GM12891 (cell line): ENCODE results near the gene ZNF174.

Experiments used
- PAX5 ChIP-seq: IDR thresholded peaks from 2 replicates; pipeline ENCODE4 v1.6.1; 2011; ENCODE audit warnings: low read length, moderate library complexity, mild to moderate bottlenecking; ENCODE audit not compliant: insufficient read depth, severe bottlenecking
- POLR2A ChIP-seq: IDR thresholded peaks from 2 replicates; pipeline ENCODE4 v1.6.1; 2011; ENCODE audit warnings: low read depth, low read length, control low read depth
- POLR2AphosphoS5 ChIP-seq: IDR thresholded peaks from 2 replicates; pipeline ENCODE4 v1.6.1; 2011; ENCODE audit warnings: low read depth, low read length, control low read depth
- POU2F2 ChIP-seq: IDR thresholded peaks from 2 replicates; pipeline ENCODE4 v1.6.1; 2011; ENCODE audit warnings: low read depth, mild to moderate bottlenecking, control low read depth, low read length, moderate library complexity
- SPI1 ChIP-seq: IDR thresholded peaks from 2 replicates; pipeline ENCODE4 v1.6.1; 2011; ENCODE audit warnings: low read depth, low read length, control low read depth
- TAF1 ChIP-seq: IDR thresholded peaks from 2 replicates; pipeline ENCODE4 v1.6.1; 2011; ENCODE audit warnings: low read depth, low read length, control low read depth

DNA sequence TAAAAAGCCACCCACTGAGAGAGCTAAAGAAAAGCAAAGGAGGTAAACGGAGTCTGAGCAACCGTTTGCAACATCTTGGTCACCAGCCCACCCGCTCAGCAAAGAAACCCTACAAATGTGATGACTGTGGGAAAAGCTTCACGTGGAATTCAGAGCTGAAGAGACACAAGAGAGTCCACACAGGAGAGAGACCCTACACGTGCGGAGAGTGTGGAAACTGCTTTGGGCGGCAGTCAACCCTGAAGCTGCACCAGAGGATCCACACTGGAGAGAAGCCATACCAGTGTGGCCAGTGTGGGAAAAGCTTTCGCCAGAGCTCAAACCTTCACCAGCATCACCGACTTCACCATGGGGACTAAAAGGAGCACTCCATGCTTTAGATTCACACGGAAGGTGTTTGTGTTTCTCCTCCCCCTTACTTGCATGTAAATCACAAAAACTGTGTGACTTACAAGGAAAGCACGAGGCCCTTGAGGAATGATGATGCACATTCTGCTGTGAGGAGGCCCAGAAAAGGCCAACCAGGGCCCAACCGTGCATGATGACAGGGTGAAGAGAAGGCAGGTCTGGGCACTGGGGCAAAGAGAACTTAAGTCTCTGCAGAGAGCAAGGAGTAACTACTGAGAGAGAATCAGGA lies 7.7 kb downstream of the ZNF174 start:
- TF ChIP-seq POU2F2 (no peak), POLR2A (no peak), POLR2AphosphoS5 (no peak), SPI1 (no peak), TAF1 (no peak), PAX5 (no peak)
